HL-60 (cell line): ENCODE measurements around the gene WLS.

Experiments
- GABPA ChIP-seq: IDR thresholded peaks from 2 replicates; pipeline ENCODE4 v1.6.1; 2012; ENCODE audit warnings: low read depth
- POLR2AphosphoS5 ChIP-seq: IDR thresholded peaks from 2 replicates; pipeline ENCODE4 v1.6.1; 2012; ENCODE audit warnings: low read depth
- REST ChIP-seq: IDR thresholded peaks from 2 replicates; pipeline ENCODE4 v1.6.1; 2012; ENCODE audit warnings: low read depth; ENCODE audit not compliant: insufficient replicate concordance
- SPI1 ChIP-seq: IDR thresholded peaks from 2 replicates; pipeline ENCODE4 v1.6.1; 2012; ENCODE audit warnings: low read depth, mild to moderate bottlenecking, borderline replicate concordance
- TF ChIP-seq, protein P1 (sequence below): IDR thresholded peaks from one replicate; pipeline ENCODE4 v1.5.1; 2011; ENCODE audit warnings: low read length, control low read depth, inconsistent platforms; ENCODE audit not compliant: insufficient read depth

GRCh38 chr1:68255301-68255700, 23.0 kb upstream of the WLS start:
- TF ChIP-seq, protein P1, sequence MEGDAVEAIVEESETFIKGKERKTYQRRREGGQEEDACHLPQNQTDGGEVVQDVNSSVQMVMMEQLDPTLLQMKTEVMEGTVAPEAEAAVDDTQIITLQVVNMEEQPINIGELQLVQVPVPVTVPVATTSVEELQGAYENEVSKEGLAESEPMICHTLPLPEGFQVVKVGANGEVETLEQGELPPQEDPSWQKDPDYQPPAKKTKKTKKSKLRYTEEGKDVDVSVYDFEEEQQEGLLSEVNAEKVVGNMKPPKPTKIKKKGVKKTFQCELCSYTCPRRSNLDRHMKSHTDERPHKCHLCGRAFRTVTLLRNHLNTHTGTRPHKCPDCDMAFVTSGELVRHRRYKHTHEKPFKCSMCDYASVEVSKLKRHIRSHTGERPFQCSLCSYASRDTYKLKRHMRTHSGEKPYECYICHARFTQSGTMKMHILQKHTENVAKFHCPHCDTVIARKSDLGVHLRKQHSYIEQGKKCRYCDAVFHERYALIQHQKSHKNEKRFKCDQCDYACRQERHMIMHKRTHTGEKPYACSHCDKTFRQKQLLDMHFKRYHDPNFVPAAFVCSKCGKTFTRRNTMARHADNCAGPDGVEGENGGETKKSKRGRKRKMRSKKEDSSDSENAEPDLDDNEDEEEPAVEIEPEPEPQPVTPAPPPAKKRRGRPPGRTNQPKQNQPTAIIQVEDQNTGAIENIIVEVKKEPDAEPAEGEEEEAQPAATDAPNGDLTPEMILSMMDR: no peak
- TF ChIP-seq REST: no peak
- no peak for TF ChIP-seq POLR2AphosphoS5
- TF ChIP-seq GABPA: no peak
- no peak for TF ChIP-seq SPI1
